Astrocyte of the cerebellum (primary cell): ENCODE measurements around the gene TTLL10.
A peak's percentile ranks its signal among the peaks of the same experiment; 100 is the strongest.

Experiments used
- DNase-seq: peaks from one replicate; pipeline ENCODE4 v3.0.0-alpha.2; 2011; ENCODE audit warnings: low read depth
- H3K4me3 ChIP-seq: 2 replicates; pipeline ENCODE4 v1.5.1; 2011; ENCODE audit warnings: mild to moderate bottlenecking, low read depth, low read length, moderate library complexity
- CTCF ChIP-seq: IDR thresholded peaks from 2 replicates; pipeline ENCODE4 v1.5.1; 2012; ENCODE audit warnings: low read length, low read depth, moderate library complexity, mild to moderate bottlenecking; ENCODE audit errors: missing control alignments
- in situ Hi-C: cut with HindIII; loops from 2 replicates; pipeline ENCODE4 v1.10.0; 2017; ENCODE audit warnings: low sequenced_read_pairs

TTLL10 gene

DNA sequence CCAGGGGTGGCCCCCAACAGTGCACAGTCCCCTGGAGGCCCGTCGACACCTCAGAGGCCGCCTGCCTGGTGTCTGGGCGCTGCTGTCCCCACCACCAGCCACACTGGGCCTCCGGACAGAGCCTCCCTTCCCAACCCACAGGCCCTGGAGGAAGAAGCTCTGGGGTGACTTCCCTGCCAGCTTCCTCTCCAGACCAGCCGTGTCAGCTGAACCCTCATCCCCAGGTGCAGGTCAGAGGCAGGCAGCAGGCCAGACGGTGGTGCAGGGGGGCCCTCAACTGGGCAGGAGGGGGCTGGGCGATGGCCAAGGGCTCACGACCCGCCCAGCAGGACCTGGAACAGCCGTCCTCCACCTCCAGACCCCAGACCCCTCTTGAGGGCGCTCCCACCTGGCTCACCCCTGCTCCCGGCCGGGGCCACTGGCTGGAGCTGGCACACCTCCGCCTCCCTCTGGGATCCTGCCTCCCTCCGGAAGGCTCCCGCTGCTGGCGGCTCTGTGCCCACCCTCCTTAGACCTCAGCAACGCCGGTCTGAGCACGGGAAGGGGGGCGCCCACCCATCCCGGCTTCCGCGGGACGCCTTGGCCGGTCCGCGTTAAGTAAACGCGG is 32.2 kb downstream of the TTLL10 start:
- no peak for DNase-seq
- in situ Hi-C loops = no loop called here
- TF ChIP-seq CTCF = no peak
- H3K4me3 ChIP-seq = no peak overlapping the region

DNA sequence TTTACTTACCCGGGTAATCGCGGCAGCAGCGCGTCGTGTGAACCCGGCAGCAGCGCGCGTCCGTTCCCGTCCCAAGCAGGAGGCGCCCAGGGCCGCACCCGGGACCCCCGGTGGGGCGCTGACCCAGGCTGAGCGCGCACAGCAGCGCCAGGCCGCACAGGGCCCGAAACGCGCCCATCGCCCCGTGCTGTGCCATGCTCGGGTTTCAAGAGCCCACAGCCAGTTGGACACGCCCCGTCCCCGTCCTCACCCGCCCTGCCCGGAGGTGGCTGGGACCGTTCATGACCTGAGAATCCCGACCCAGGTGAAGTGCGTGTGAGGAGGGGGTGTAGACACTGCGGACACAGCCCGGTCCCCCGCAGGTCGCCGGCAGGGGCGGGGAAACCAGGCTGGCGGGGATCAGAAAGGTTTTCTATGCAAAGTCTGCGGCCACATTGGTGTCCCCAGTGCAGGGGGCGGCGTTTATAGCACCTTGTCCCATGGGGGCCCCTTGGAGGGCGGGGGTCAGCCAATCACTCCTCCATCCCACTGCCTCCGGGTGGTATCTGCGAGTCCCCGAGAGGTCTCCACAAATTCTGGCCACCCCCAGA is 32.8 kb downstream of the TTLL10 start, which contains the start of gene TNFRSF18:
TSS of gene TNFRSF18 (minus strand) at position 217 of the 590 bp plus-strand sequence. CDS start at position 196, 21 bp downstream.
- H3K4me3 ChIP-seq = peak within 1 kb of the TSS; percentile 10
- in situ Hi-C loops = no loop called here
- TF ChIP-seq CTCF = no peak
- DNase-seq = no peak

- DNase-seq = no peak
- H3K4me3 ChIP-seq = no peak overlapping the region
- in situ Hi-C loops = no loop called here
Observed at GRCh38 chr1:1206966-1207531, 33.4 kb downstream of the TTLL10 start.

DNA sequence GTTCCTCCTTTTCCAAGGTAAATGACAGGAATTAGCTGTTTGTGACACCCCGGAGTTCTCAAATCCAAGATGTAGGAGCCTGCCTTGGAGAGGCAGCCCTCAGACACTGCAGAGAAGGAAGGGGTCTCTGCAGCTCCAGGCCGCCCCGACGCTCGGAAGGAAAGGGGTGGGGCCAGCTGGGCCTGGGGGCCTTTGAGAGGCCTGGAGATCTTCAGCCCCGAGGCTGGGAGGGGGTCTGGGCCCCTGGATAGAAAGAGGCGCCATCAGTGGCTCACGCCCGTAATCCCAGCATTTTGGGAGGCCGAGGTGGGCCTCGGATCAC is 33.9 kb downstream of the TTLL10 start:
- H3K4me3 ChIP-seq = no peak overlapping the region
- in situ Hi-C loops = no loop called here
- no peak for DNase-seq
- TF ChIP-seq CTCF = no peak

More at GRCh38 chr1:1206966-1207531, 33.4 kb downstream of the TTLL10 start:
- TF ChIP-seq CTCF = no peak

DNA sequence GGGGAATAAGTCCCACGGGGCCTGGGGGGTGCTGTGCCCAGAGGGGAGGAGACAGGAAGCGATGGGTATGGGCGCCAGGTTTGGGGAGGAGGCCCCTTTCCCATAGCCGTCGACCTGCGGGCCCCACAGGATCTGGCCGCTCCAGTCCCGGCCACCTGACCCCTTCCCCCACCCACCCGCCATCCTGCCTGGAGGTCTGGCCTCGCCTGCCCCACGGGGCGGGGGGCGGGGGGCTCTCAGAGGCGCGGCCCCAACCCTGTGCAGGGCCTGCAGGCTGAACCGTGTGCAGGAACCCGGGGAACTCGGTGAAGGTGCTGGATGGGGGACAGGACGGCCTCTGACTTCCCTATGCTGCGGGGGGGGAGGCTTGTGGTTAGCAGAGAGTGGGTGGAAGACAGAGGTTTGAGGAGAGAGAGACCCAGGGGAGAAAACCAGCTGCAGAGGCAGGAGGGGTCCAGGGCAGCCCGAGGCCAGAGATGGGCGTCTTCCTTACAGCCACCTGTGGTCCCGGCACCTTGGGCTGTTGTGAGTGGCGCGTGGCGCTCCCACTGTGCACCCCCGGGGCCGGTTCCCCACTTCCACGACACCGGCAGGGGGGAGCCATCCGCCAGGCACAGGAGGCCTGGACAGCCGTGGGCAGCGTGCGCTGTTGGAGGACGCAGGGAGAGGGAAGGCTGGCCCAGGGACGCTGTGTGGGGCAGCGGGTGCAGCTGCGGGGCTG is 35.2 kb downstream of the TTLL10 start:
- no peak for TF ChIP-seq CTCF
- DNase-seq = no peak
- no peak overlapping the region for H3K4me3 ChIP-seq
- in situ Hi-C loops = no loop called here

DNA sequence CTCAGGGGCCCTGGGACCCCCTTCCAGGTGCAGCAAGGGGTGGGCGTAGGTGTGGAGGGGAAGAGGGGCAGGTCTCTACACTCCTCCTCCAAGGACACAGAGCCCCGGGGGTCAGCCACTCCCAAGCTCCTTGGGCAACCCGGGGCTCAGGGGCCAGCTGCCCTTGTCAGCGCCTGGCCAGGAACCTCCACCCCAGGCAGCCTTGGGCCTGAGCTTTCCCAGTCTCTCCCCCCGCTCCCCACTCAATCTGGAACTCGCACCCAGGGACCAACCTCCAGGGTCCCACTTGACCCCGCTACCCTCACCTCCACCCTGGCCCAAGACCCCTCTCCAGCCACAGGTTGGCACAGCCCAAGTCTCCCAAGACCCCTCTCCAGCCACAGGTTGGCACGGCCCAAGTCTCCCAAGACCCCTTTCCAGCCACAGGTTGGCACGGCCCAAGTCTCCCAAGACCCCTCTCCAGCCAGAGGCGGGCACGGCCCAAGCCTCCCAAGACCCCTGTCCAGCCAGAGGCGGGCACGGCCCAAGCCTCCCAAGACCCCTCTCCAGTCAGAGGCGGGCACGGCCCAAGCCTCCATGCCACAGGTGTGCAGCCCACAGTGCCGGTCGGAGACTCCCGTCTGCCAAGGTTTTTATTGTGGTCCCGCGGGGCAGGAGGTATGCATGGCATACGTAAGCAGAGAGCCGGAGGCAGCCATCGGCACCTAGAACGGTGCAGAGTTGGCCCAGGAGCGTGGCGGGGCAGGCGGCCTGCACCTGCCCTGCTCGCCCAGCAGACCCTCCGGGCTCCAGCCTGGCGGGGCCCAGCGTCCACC is 37.3 kb downstream of the TTLL10 start:
- H3K4me3 ChIP-seq = no peak overlapping the region
- TF ChIP-seq CTCF = no peak
- in situ Hi-C loops = no loop called here
- DNase-seq = no peak
